PC-9 (cell line): Measurements from ENCODE around the gene AOPEP. TPM values are rescaled to one million over a fixed set of nuclear protein-coding genes. Genes with fewer than 3 reads are reported as not detected.

Experiments used
- BruUV-seq: library from RNA; stranded (reverse); fragments of 400-500 nt; replicated peaks from 2 replicates; lab custom pipeline; 2021; lab: Mats Ljungman, UMichigan
- CTCF ChIA-PET: fragments of 300-600 bp; sonication (Branson Sonifier 250); formaldehyde crosslinking; loops from one replicate; lab custom pipeline; 2022; ENCODE audit warnings: antibody characterized with exemption; lab: Charles Lee
- POLR2A ChIA-PET: fragments of 300-600 bp; sonication (Branson Sonifier 250); formaldehyde crosslinking; loops from one replicate; lab custom pipeline; 2022; ENCODE audit warnings: antibody characterized with exemption; ENCODE audit not compliant: unreplicated experiment; lab: Charles Lee
- DNase-seq, 2 experiments: peaks; one replicate each; pipeline versions ENCODE4 v3.0.0 to v3.0.0-alpha.2; 2015 to 2022; ENCODE audit warnings: mixed read lengths in 1 of 2
- H2AFZ ChIP-seq: fragments of 200-600 bp; sonication (generic); 2 replicates; pipeline ENCODE4 v1.8.1; 2017; ENCODE audit warnings: antibody characterized with exemption
- H3F3A ChIP-seq: fragments of 200-600 bp; sonication (generic); 2 replicates; pipeline ENCODE4 v1.8.1; 2017; ENCODE audit warnings: antibody characterized with exemption, mild to moderate bottlenecking, low read depth; ENCODE audit not compliant: insufficient read depth
- H3K27ac ChIP-seq: fragments of 200-600 bp; sonication (generic); 2 replicates; pipeline ENCODE4 v1.6.1; 2016; ENCODE audit warnings: mixed run types
- H3K27me3 ChIP-seq: fragments of 200-600 bp; sonication (generic); 2 replicates; pipeline ENCODE4 v1.6.1; 2016; ENCODE audit warnings: low read depth, mixed run types; ENCODE audit not compliant: insufficient read depth
- H3K36me3 ChIP-seq: fragments of 200-600 bp; sonication (generic); 2 replicates; pipeline ENCODE4 v1.6.1; 2016; ENCODE audit warnings: low read depth, mixed run types
- H3K4me1 ChIP-seq: fragments of 200-600 bp; sonication (generic); replicated peaks from 2 replicates; pipeline ENCODE4 v1.6.1; 2016; ENCODE audit warnings: mixed run types; ENCODE audit not compliant: insufficient read depth
- H3K4me2 ChIP-seq: fragments of 200-600 bp; sonication (generic); 2 replicates; pipeline ENCODE4 v1.6.1; 2017; ENCODE audit warnings: mixed run types
- H3K4me3 ChIP-seq: fragments of 200-600 bp; sonication (generic); 2 replicates; pipeline ENCODE4 v1.6.1; 2016; ENCODE audit warnings: mixed run types
- H3K79me2 ChIP-seq: fragments of 200-600 bp; sonication (generic); 2 replicates; pipeline ENCODE4 v1.6.1; 2017; ENCODE audit warnings: low read depth, mixed run types
- H3K9me2 ChIP-seq: fragments of 200-600 bp; sonication (generic); 2 replicates; pipeline ENCODE4 v1.8.1; 2017; ENCODE audit warnings: mild to moderate bottlenecking; ENCODE audit not compliant: insufficient read depth
- H3K9me3 ChIP-seq: fragments of 200-600 bp; sonication (generic); 2 replicates; pipeline ENCODE4 v1.8.1; 2016; ENCODE audit warnings: low read depth; ENCODE audit not compliant: insufficient read depth
- H4K20me1 ChIP-seq: fragments of 200-600 bp; sonication (generic); 2 replicates; pipeline ENCODE4 v1.8.1; 2017; ENCODE audit not compliant: insufficient read depth
- EZH2 ChIP-seq: fragments of 200-600 bp; sonication (generic); IDR thresholded peaks from 2 replicates; pipeline ENCODE4 v1.8.0; 2017; ENCODE audit warnings: antibody characterized with exemption, low read depth
- intact Hi-C: fragments of 100-400 bp; cut with micrococcal nuclease; formaldehyde crosslinking; loops from one replicate; pipeline ENCODE4 v1.10.0; 2022; ENCODE audit not compliant: unreplicated experiment
- total RNA-seq: library from RNA; stranded (reverse); gene quantifications from 2 replicates; pipeline ENCODE4 v1.2.3, GENCODE V29; 2021
- TF ChIP-seq, protein P1 (sequence below): fragments of 200-600 bp; sonication (generic); conservative IDR thresholded peaks from 2 replicates; pipeline ENCODE4 v1.6.1; 2017; ENCODE audit warnings: mixed run types, antibody characterized with exemption, mild to moderate bottlenecking, moderate library complexity

AOPEP gene
- total RNA-seq, 1 experiment from 2014 or later = 90.0 TPM

DNA sequence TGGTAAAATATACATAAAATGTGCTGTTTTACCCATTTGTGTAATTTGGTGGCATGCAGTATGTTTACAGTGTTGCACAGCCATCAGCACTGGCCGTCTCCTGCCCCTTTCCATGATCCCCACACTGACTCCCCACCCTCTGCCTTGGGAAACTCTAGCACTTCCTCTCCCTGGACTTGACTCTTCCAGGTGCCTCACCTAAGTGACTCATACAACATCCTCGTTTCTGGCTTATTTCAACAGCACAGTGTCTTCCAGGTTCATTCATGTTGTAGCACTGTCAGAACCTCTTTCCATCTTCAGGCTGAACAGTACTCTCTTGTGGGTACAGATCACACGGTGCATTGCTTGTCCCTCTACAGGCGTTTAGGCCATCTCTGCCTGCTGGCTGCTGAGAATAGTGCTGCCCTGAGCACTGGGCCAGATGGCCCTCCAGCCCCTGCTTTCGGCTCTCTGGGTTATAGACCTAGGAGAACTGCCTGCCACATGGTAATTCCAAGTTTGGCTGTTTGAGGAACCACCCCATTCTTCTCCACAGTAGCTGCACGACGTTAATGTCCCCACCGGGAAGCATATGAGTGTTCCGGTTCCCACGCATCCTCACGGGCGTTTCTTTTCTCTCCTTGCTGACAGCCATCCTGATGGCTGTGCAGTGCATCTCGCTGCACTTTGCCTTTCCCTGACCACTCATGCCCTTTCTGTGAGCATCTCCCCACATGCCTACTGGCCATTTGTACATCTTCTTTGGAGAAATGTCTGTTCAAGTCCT is 379.2 kb downstream of the AOPEP start:
- CTCF ChIA-PET = no interaction called here
- peaks cover 18% of the 10 kb centered on the region for H3K36me3 ChIP-seq
- no peak overlapping the region for H3K4me3 ChIP-seq
- no TSS peak for BruUV-seq
- no peaks in the 10 kb centered on the region for H3K9me3 ChIP-seq
- TF ChIP-seq EZH2 = no peak
- TF ChIP-seq, protein P1, sequence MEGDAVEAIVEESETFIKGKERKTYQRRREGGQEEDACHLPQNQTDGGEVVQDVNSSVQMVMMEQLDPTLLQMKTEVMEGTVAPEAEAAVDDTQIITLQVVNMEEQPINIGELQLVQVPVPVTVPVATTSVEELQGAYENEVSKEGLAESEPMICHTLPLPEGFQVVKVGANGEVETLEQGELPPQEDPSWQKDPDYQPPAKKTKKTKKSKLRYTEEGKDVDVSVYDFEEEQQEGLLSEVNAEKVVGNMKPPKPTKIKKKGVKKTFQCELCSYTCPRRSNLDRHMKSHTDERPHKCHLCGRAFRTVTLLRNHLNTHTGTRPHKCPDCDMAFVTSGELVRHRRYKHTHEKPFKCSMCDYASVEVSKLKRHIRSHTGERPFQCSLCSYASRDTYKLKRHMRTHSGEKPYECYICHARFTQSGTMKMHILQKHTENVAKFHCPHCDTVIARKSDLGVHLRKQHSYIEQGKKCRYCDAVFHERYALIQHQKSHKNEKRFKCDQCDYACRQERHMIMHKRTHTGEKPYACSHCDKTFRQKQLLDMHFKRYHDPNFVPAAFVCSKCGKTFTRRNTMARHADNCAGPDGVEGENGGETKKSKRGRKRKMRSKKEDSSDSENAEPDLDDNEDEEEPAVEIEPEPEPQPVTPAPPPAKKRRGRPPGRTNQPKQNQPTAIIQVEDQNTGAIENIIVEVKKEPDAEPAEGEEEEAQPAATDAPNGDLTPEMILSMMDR = no peak
- H3K27me3 ChIP-seq = no peaks in the 10 kb centered on the region
- peak overlapping the region; percentile 39 for H3K4me2 ChIP-seq
- peak; percentile 44 to 76 for DNase-seq
- POLR2A ChIA-PET = interaction anchor here (0.7 kb wide), 1 partner anchor 343 kb away, joined by 3 read pairs; no protein-coding TSS in a partner anchor
- no peaks in the 10 kb centered on the region; the same call in 1 of the 2 replicates for H4K20me1 ChIP-seq
- intact Hi-C loops = loop anchor here (1.0 kb wide), 1 partner anchor 13 kb away; no protein-coding TSS in a partner anchor
- no peaks in the 10 kb centered on the region for H3K79me2 ChIP-seq
- H3K27ac ChIP-seq = peak overlapping the region; percentile 72
- no peak overlapping the region for H2AFZ ChIP-seq
- H3K9me2 ChIP-seq = no peaks in the 10 kb centered on the region
- H3F3A ChIP-seq = peaks cover 31% of the 10 kb centered on the region; the same call in 1 of the 2 replicates
- H3K4me1 ChIP-seq = peaks cover 16% of the 10 kb centered on the region

DNA sequence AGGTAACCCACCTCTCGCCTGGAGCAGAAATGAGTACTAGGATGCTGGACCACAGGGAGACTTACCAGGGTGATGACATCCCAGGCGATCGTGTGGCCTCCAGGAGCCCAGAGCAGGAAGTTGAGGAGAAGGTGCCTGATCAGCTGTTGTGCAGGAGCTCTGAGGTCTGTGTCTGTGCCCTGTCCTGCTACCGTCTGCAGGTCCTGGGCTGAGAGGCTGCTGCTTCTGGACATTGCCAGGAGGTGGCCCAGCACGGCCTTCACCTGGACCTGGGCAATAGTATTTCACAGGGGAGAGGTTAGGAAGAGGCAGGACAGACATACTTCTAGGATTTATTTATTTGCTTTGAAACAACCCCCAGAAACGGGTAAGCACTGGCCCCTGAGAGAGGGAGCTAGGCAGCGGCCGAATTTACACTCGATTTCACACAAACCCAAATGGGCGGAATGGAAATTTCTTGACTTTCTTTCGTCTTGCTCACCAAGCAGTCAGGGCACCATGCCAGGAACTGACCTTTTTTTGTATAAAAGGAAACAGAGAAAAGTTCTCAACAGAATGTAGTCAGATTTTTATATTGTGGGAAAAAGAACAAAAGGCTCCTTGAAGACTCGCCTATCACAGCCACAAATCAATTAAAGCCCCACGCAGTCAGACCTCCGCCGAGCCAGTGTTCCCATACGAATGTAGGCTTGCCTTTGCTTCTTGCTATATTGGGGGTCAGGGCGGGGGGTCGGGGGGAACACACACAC is 380.7 kb downstream of the AOPEP start:
- ChIA-PET POLR2A (interaction anchor here (0.7 kb wide), 1 partner anchor 325 kb away, joined by 6 read pairs; no protein-coding TSS in a partner anchor), CTCF (interaction anchor here (1.0 kb wide), 1 partner anchor 19 kb away, joined by 5 read pairs; no protein-coding TSS in a partner anchor)
- no peaks in the 10 kb centered on the region for H4K20me1 ChIP-seq
- intact Hi-C loops = no loop called here
- TF ChIP-seq, protein P1 = no peak
- TF ChIP-seq EZH2 = no peak
- H2AFZ ChIP-seq = no peak overlapping the region
- no peaks in the 10 kb centered on the region for H3K9me2 ChIP-seq
- H3K4me3 ChIP-seq = no peak overlapping the region
- H3K9me3 ChIP-seq = no peaks in the 10 kb centered on the region
- H3K36me3 ChIP-seq = peaks cover 25% of the 10 kb centered on the region
- no peak overlapping the region for H3K4me2 ChIP-seq
- peaks cover 33% of the 10 kb centered on the region; the same call in 1 of the 2 replicates for H3F3A ChIP-seq
- peaks cover 16% of the 10 kb centered on the region for H3K4me1 ChIP-seq
- no peaks in the 10 kb centered on the region for H3K79me2 ChIP-seq
- BruUV-seq = no TSS peak
- H3K27ac ChIP-seq = no peak overlapping the region
- DNase-seq = no peak
- no peaks in the 10 kb centered on the region for H3K27me3 ChIP-seq

DNA sequence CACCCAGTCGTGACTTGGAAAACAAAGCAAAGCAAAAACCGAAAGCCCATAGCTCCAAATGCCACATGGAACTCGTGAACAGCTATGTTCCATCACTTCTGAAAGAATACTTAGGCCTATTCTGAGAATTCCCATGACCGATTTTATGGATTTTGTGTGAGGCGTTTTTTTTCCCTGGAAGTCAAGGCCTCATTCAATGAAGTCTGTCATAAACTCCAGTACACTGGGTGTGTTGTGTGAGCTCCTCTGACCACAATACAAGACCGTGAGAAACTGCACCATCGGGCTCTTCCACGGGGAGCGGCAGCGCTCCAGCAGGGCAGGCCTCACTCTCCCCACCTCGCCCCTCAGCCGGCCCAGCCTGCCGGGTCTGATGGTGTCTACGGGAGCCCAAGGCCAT is 381.5 kb downstream of the AOPEP start:
- DNase-seq = no peak
- Histone ChIP-seq H3K4me3 (no peak overlapping the region), H3K4me2 (no peak overlapping the region), H3F3A (peaks cover 36% of the 10 kb centered on the region; the same call in 1 of the 2 replicates), H3K9me2 (no peaks in the 10 kb centered on the region), H3K4me1 (peaks cover 16% of the 10 kb centered on the region), H3K36me3 (peaks cover 30% of the 10 kb centered on the region), H3K79me2 (no peaks in the 10 kb centered on the region), H3K27ac (no peak overlapping the region), H4K20me1 (no peaks in the 10 kb centered on the region), H3K27me3 (no peaks in the 10 kb centered on the region), H3K9me3 (no peaks in the 10 kb centered on the region), H2AFZ (no peak overlapping the region)
- intact Hi-C loops = no loop called here
- BruUV-seq = no TSS peak
- CTCF ChIA-PET = interaction anchor here (1.0 kb wide), 1 partner anchor 19 kb away, joined by 5 read pairs; no protein-coding TSS in a partner anchor
- POLR2A ChIA-PET = no interaction called here
- TF ChIP-seq, protein P1 = no peak
- TF ChIP-seq EZH2 = no peak
